SU-DHL-6 (cell line): ENCODE measurements around the gene NXNL1.
"Not testable (repeated sequence)": the region's sequence is repeated elsewhere in the genome, so short reads cannot be mapped to it uniquely, and the experiment has no call there.

Experiments
- H2AFZ ChIP-seq: fragments of 200-600 bp; sonication (generic); 2 replicates; pipeline ENCODE4 v1.6.1; 2014; ENCODE audit warnings: low read depth, mild to moderate bottlenecking, moderate library complexity, mixed read lengths, antibody characterized with exemption, low read length; ENCODE audit not compliant: severe bottlenecking
- H3F3A ChIP-seq: fragments of 200-600 bp; shearing (Covaris generic); 2 replicates; pipeline ENCODE4 v1.6.0; 2016; ENCODE audit warnings: antibody characterized with exemption, mild to moderate bottlenecking; ENCODE audit not compliant: insufficient read depth
- H3K27ac ChIP-seq: fragments of 200-600 bp; sonication (generic); 2 replicates; pipeline ENCODE4 v1.5.1; 2016; ENCODE audit warnings: low read depth, mild to moderate bottlenecking, low read length, moderate library complexity, mixed read lengths
- H3K27me3 ChIP-seq: fragments of 200-600 bp; sonication (generic), shearing (Covaris generic); 2 replicates; pipeline ENCODE4 v1.6.0; 2014; ENCODE audit warnings: mild to moderate bottlenecking, low read length
- H3K36me3 ChIP-seq: fragments of 200-600 bp; sonication (generic); 2 replicates; pipeline ENCODE4 v1.6.1; 2014; ENCODE audit warnings: mild to moderate bottlenecking, low read length, mixed read lengths
- H3K4me2 ChIP-seq: fragments of 300-600, 200-600 bp; shearing (Covaris generic), sonication (generic); 2 replicates; pipeline ENCODE4 v1.6.0; 2014; ENCODE audit warnings: low read length, low read depth, mild to moderate bottlenecking; ENCODE audit not compliant: poor library complexity, severe bottlenecking
- H3K4me3 ChIP-seq: fragments of 200-600 bp; sonication (generic); 2 replicates; pipeline ENCODE4 v1.5.1; 2014; ENCODE audit warnings: antibody characterized with exemption, low read length, mild to moderate bottlenecking, mixed read lengths; ENCODE audit not compliant: insufficient read depth, poor library complexity, severe bottlenecking
- H3K79me2 ChIP-seq: fragments of 200-600 bp; sonication (generic); 2 replicates; pipeline ENCODE4 v1.6.1; 2014; ENCODE audit warnings: mild to moderate bottlenecking, low read length, moderate library complexity; ENCODE audit not compliant: insufficient read depth
- H3K9ac ChIP-seq: fragments of 200-600 bp; sonication (generic); 2 replicates; pipeline ENCODE4 v1.7.0; 2014; ENCODE audit warnings: mild to moderate bottlenecking, low read length
- H3K9me2 ChIP-seq: fragments of 200-600 bp; sonication (generic); replicated peaks from 2 replicates; pipeline ENCODE4 v1.6.1; 2014; ENCODE audit warnings: low read length; ENCODE audit not compliant: insufficient read depth
- H3K9me3 ChIP-seq: fragments of 200-600 bp; sonication (generic); 2 replicates; pipeline ENCODE4 v1.6.1; 2014; ENCODE audit warnings: low read length, mixed read lengths; ENCODE audit not compliant: insufficient read depth
- H4K20me1 ChIP-seq: fragments of 200-600 bp; sonication (generic); 2 replicates; pipeline ENCODE4 v1.6.1; 2014; ENCODE audit warnings: low read depth, mild to moderate bottlenecking, antibody characterized with exemption, low read length, moderate library complexity, mixed read lengths
- CTCF ChIP-seq: fragments of 200-600 bp; sonication (generic); IDR thresholded peaks from one replicate; pipeline ENCODE4 v1.5.1; 2017; ENCODE audit warnings: antibody characterized with exemption, mild to moderate bottlenecking, low read length, moderate library complexity; ENCODE audit not compliant: insufficient read depth, poor library complexity, severe bottlenecking
- EZH2phosphoT487 ChIP-seq: fragments of 200-600 bp; sonication (generic), shearing (Covaris generic); conservative IDR thresholded peaks from 2 replicates; pipeline ENCODE4 v1.6.1; 2018; ENCODE audit warnings: mild to moderate bottlenecking, antibody characterized with exemption, low read length, moderate library complexity, mixed read lengths

NXNL1 gene

GRCh38 chr19:17460372-17461230 is at the start of gene NXNL1:
Gene NXNL1 (minus strand): TSS chr19:17460926. CDS start chr19:17460869, 57 bp downstream.
- Histone ChIP-seq H3F3A (no peaks in the 10 kb centered on the region), H3K27me3 (no peaks in the 10 kb centered on the region), H3K79me2 (no peaks in the 10 kb centered on the region), H4K20me1 (no peaks in the 10 kb centered on the region), H3K9me3 (no peaks in the 10 kb centered on the region), H3K9me2 (no peaks in the 10 kb centered on the region), H3K36me3 (no peaks in the 10 kb centered on the region), H3K4me2 (no peak within 1 kb of the TSS), H3K4me3 (no peak within 1 kb of the TSS), H3K9ac (no peak within 1 kb of the TSS), H2AFZ (no peak within 1 kb of the TSS), H3K27ac (no peak within 1 kb of the TSS)
- TF ChIP-seq CTCF (no peak), EZH2phosphoT487 (no peak)

- H3K79me2 ChIP-seq: peaks cover 25% of the 10 kb centered on the region
- not testable (repeated sequence) for H3K9me2 ChIP-seq, H3K9me3 ChIP-seq, H3K9ac ChIP-seq, H3K27me3 ChIP-seq, H3K4me2 ChIP-seq, H3F3A ChIP-seq, H2AFZ ChIP-seq, H4K20me1 ChIP-seq, H3K27ac ChIP-seq, H3K4me3 ChIP-seq, H3K36me3 ChIP-seq
Observed at GRCh38 chr19:17508558-17508933, 47.8 kb upstream of the NXNL1 start.

GRCh38 chr19:17506745-17507144 is 46.0 kb upstream of the NXNL1 start:
- H3K9me2 ChIP-seq: no peaks in the 10 kb centered on the region
- no peaks in the 10 kb centered on the region for H3K27me3 ChIP-seq
- no peaks in the 10 kb centered on the region for H3F3A ChIP-seq
- no peak overlapping the region for H3K9ac ChIP-seq
- H3K36me3 ChIP-seq: no peaks in the 10 kb centered on the region
- no peak overlapping the region for H2AFZ ChIP-seq
- TF ChIP-seq EZH2phosphoT487: no peak
- TF ChIP-seq CTCF: no peak
- H3K27ac ChIP-seq: no peak overlapping the region
- H3K4me3 ChIP-seq: no peak overlapping the region
- peaks cover 18% of the 10 kb centered on the region for H3K79me2 ChIP-seq
- no peak overlapping the region for H3K4me2 ChIP-seq
- no peaks in the 10 kb centered on the region for H3K9me3 ChIP-seq
- no peaks in the 10 kb centered on the region for H4K20me1 ChIP-seq

- H3K4me2 ChIP-seq: no peak overlapping the region
- peaks cover 10% of the 10 kb centered on the region for H3K79me2 ChIP-seq
- no peak overlapping the region for H2AFZ ChIP-seq
- H3K9me2 ChIP-seq: no peaks in the 10 kb centered on the region
- no peak overlapping the region for H3K27ac ChIP-seq
- H3K4me3 ChIP-seq: no peak overlapping the region
- no peaks in the 10 kb centered on the region for H4K20me1 ChIP-seq
- H3F3A ChIP-seq: no peaks in the 10 kb centered on the region
- no peak for TF ChIP-seq EZH2phosphoT487
- no peak for TF ChIP-seq CTCF
- H3K9ac ChIP-seq: no peak overlapping the region
- no peaks in the 10 kb centered on the region for H3K36me3 ChIP-seq
- H3K9me3 ChIP-seq: no peaks in the 10 kb centered on the region
- H3K27me3 ChIP-seq: no peaks in the 10 kb centered on the region
Observed at GRCh38 chr19:17505223-17505622, 44.5 kb upstream of the NXNL1 start.
